RKO (cell line): ENCODE measurements around the gene ATP13A2.
A peak's percentile ranks its signal among the peaks of the same experiment; 100 is the strongest.
"Not testable (repeated sequence)": the region's sequence is repeated elsewhere in the genome, so short reads cannot be mapped to it uniquely, and the experiment has no call there.

Experiments used
- DNase-seq: peaks from one replicate; pipeline ENCODE4 v3.0.0-alpha.2; 2016; ENCODE audit warnings: low spot score

ATP13A2 gene

GRCh38 chr1:16957731-16958130 lies 54.0 kb downstream of the ATP13A2 start:
- no peak for DNase-seq

- DNase-seq = no peak
These were observed 55.0 kb downstream of the ATP13A2 start for GRCh38 chr1:16956775-16957174.

GRCh38 chr1:16955186-16955585 lies 56.5 kb downstream of the ATP13A2 start:
- DNase-seq = no peak

DNA sequence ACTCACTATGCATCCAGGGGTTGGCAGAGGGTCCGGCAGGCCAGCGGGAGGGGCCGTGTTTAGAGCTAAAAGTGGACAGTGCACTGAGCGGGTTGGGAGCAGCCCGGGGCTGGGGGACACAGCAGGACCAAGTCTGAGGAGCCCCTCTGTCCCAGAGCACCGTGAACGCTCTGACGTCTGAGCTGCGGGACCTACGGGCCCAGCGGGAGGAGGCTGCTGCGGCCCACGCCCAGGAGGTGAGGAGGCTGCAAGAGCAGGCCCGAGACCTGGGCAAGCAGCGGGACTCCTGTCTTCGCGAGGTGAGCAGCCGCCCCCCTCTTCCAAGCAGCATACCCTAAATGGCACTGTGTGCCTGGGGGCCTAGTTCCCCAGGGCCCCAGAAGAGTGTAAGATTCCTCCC lies 57.1 kb downstream of the ATP13A2 start:
- DNase-seq = no peak

DNA sequence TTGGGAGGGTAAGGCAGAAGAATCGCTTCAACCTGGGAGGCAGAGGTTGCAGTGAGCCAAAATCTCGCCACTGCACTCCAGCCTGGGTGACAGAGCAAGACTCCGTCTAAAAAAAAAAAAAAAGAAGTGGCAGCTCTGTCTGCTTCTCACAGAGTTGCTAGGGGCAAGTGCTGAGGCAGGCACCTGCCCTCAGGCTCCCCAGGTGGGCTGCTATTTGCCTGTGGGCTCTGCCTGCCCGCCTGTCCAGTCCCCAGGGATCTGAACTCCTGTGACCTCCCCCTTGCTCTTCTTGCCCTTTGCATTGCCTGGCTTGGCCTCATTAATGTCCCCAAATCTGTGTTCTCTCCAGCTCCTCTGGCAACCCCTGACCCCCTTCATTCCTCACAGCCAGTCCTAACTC lies 59.4 kb downstream of the ATP13A2 start:
- DNase-seq = not testable (repeated sequence)

DNA sequence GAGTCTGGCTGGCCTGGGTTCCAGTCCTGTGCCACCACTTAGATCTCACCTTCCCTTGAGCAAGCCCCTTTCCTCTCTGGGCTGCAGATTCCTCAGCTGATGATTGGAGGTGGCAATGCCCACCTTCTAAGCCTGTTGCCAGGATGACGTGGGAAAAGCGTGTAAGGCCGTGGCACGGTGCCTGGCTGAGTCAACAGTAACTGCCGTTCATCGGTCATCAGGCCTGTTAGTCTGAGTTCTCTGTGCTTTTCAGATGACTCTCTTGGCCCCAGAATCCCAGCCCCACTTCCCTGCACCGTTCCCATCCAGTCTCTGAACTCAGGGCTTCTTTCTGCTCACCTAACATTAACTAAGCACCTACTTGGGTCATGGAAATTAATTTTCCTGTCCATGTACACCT lies 62.7 kb downstream of the ATP13A2 start:
- DNase-seq = peak; percentile 68

- DNase-seq = not testable (repeated sequence)
These were observed 63.3 kb downstream of the ATP13A2 start for GRCh38 chr1:16948282-16948891.

- no peak for DNase-seq
These were observed 65.1 kb downstream of the ATP13A2 start for GRCh38 chr1:16946646-16947045.

DNA sequence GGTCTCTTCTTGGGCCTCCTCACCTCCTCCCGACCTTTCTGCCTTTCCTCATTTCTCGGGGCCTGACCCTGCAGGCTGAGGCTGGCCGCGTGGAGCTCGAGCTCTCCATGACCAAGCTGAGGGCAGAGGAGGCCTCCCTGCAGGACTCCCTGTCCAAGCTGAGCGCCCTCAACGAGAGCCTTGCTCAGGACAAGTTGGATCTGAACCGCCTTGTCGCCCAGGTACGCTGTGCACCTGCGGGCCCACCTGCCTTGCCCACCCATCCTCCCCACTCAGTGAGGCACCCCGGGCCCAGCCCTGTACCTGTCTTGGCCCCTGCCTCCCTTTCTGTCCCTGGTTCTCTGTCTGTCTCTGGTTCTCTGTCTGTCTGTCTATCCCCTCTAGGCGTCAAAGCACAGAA lies 65.5 kb downstream of the ATP13A2 start:
- not testable (repeated sequence) for DNase-seq

DNA sequence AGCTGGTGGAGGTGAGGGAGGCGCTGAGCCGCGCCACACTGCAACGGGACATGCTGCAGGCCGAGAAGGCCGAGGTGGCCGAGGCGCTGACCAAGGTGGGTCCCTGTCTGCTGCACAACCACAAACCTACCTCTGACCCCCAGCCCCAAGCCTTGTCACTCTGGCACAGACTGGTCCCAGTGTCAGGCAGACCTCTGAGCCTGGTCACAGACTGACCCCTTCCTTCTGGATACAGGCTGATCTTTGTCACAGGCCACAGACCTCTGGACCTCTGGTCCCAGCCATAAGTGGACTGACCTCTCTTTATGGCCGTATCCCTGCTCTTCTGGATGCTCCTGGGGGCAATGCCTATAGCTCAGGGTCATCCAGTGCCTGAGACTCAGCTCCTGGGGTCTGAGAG lies 66.2 kb downstream of the ATP13A2 start:
- DNase-seq = not testable (repeated sequence)

DNA sequence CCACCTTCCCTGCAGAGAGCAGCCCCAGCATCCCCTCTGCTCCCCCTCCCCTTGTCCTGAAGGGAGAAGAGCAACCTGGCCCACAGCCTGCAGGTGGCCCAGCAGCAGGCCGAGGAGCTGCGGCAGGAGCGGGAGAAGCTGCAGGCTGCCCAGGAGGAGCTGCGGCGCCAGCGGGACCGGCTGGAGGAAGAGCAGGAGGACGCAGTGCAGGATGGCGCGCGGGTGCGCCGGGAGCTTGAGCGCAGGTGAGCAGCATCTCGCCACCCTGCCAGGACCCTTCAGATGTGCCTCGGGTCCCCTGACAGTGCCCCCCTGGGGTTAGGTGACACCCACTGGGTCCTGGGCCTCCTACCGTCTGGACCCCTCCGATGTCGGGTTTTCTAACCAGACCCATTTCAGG lies 67.7 kb downstream of the ATP13A2 start:
- DNase-seq = no peak

- DNase-seq = not testable (repeated sequence)
These were observed 72.1 kb downstream of the ATP13A2 start for GRCh38 chr1:16939386-16940180.

GRCh38 chr1:16938351-16939321 lies 73.1 kb downstream of the ATP13A2 start:
- DNase-seq = no peak

DNA sequence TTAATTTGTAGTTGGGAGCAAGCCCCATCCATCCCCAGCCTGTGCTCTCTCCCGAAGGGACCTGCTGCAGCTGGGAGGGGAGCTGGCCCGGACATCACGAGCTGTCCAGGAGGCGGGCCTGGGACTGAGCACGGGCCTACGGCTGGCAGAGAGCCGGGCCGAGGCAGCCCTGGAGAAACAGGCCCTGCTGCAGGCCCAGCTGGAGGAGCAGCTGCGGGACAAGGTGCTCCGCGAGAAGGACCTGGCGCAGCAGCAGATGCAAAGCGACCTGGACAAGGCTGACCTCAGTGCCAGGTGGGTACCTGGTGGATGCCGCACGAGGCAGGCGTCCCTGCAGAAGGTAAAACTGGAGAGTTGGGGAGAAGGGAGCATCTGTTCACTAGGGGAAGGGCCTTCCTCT lies 75.1 kb downstream of the ATP13A2 start:
- DNase-seq = not testable (repeated sequence)
